Ovary (tissue), 3 donors: ENCODE data around the gene RTCB.

Experiments
- POLR2A ChIP-seq: fragments of 450-650 bp; IDR thresholded peaks from one replicate; pipeline ENCODE4 v1.6.1; 2017; ENCODE audit warnings: antibody characterized with exemption, mild to moderate bottlenecking, moderate library complexity
- TF ChIP-seq, protein P1 (sequence below), 3 donors: fragments of 450-650 bp in 2 of 3; fragments of 200-600 bp in 1 of 3; IDR thresholded peaks; one replicate each; pipeline versions ENCODE4 v1.5.1 to v1.8.0; 2016 to 2022; ENCODE audit warnings: antibody characterized with exemption in 3 of 3, mild to moderate bottlenecking in 1 of 3
- donor health status: DM: no; HTN: no; CAD: no.

- no peak for TF ChIP-seq POLR2A
- TF ChIP-seq, protein P1, sequence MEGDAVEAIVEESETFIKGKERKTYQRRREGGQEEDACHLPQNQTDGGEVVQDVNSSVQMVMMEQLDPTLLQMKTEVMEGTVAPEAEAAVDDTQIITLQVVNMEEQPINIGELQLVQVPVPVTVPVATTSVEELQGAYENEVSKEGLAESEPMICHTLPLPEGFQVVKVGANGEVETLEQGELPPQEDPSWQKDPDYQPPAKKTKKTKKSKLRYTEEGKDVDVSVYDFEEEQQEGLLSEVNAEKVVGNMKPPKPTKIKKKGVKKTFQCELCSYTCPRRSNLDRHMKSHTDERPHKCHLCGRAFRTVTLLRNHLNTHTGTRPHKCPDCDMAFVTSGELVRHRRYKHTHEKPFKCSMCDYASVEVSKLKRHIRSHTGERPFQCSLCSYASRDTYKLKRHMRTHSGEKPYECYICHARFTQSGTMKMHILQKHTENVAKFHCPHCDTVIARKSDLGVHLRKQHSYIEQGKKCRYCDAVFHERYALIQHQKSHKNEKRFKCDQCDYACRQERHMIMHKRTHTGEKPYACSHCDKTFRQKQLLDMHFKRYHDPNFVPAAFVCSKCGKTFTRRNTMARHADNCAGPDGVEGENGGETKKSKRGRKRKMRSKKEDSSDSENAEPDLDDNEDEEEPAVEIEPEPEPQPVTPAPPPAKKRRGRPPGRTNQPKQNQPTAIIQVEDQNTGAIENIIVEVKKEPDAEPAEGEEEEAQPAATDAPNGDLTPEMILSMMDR (IDR thresholded peaks at IDR 0.05), result no peak
Observed at GRCh38 chr22:32338757-32339156, 73.3 kb downstream of the RTCB start.
